SK-N-SH treated with all-trans-retinoic acid at 6 μM for 48 hours (cell line): ENCODE results near the gene OR9I1.

Experiments
- ATAC-seq: fragments of 200-7000 bp; cut with Tn5 transposase; 3 replicates; pipeline ENCODE4 v1.9.1; 2020; ENCODE audit warnings: mild to moderate bottlenecking, moderate library complexity
- ARNTL ChIP-seq: fragments of 450-650 bp; formaldehyde crosslinking; IDR thresholded peaks from 2 replicates; pipeline ENCODE4 v1.5.0; 2020; ENCODE audit warnings: low read depth, mild to moderate bottlenecking, moderate library complexity, borderline replicate concordance
- BACH2 ChIP-seq: fragments of 250-450 bp; sonication (Bioruptor Pico); IDR thresholded peaks from 2 replicates; pipeline ENCODE4 v1.9.0; 2021; ENCODE audit warnings: mild to moderate bottlenecking, borderline replicate concordance
- CREB5 ChIP-seq: fragments of 250-450 bp; sonication (Bioruptor Pico); IDR thresholded peaks from 2 replicates; pipeline ENCODE4 v1.5.1; 2020; ENCODE audit warnings: low read depth, mild to moderate bottlenecking, moderate library complexity
- CSDC2 ChIP-seq: fragments of 250-450 bp; sonication (Bioruptor Pico); IDR thresholded peaks from 2 replicates; pipeline ENCODE4 v1.5.0; 2020; ENCODE audit warnings: mild to moderate bottlenecking, moderate library complexity
- CSRNP3 ChIP-seq: fragments of 250-450 bp; sonication (Bioruptor Pico); IDR thresholded peaks from 2 replicates; pipeline ENCODE4 v1.5.1; 2021; ENCODE audit warnings: mild to moderate bottlenecking, moderate library complexity
- ESRRG ChIP-seq: fragments of 250-450 bp; sonication (Bioruptor Pico); IDR thresholded peaks from 2 replicates; pipeline ENCODE4 v1.6.1; 2021; ENCODE audit warnings: mild to moderate bottlenecking
- GLIS3 ChIP-seq: fragments of 250-450 bp; sonication (Bioruptor Pico); IDR thresholded peaks from 2 replicates; pipeline ENCODE4 v1.5.0; 2020; ENCODE audit warnings: mild to moderate bottlenecking, moderate library complexity
- ISL1 ChIP-seq: fragments of 250-450 bp; sonication (Bioruptor Pico); IDR thresholded peaks from 2 replicates; pipeline ENCODE4 v2.1.2; 2022; ENCODE audit warnings: mild to moderate bottlenecking, moderate library complexity
- OSR1 ChIP-seq: fragments of 250-450 bp; sonication (Bioruptor Pico); IDR thresholded peaks from 2 replicates; pipeline ENCODE4 v1.8.0; 2022; ENCODE audit warnings: moderate library complexity, mild to moderate bottlenecking, inconsistent platforms
- PATZ1 ChIP-seq: fragments of 250-450 bp; sonication (Bioruptor Pico); IDR thresholded peaks from 2 replicates; pipeline ENCODE4 v1.8.0; 2020; ENCODE audit warnings: mild to moderate bottlenecking, moderate library complexity, borderline replicate concordance
- PPARA ChIP-seq: fragments of 250-450 bp; sonication (Bioruptor Pico); IDR thresholded peaks from 2 replicates; pipeline ENCODE4 v1.5.0; 2020; ENCODE audit warnings: mild to moderate bottlenecking, borderline replicate concordance
- RARB ChIP-seq: fragments of 250-450 bp; sonication (Bioruptor Pico); IDR thresholded peaks from 2 replicates; pipeline ENCODE4 v1.8.0; 2021; ENCODE audit warnings: mild to moderate bottlenecking, moderate library complexity
- SNAI2 ChIP-seq: fragments of 250-450 bp; sonication (Bioruptor Pico); IDR thresholded peaks from 2 replicates; pipeline ENCODE4 v1.5.0; 2020; ENCODE audit warnings: mild to moderate bottlenecking, moderate library complexity
- TCF4 ChIP-seq: fragments of 250-450 bp; sonication (Bioruptor Pico); IDR thresholded peaks from 2 replicates; pipeline ENCODE4 v1.8.0; 2021; ENCODE audit warnings: mild to moderate bottlenecking, moderate library complexity, borderline replicate concordance
- TOX ChIP-seq: fragments of 250-450 bp; sonication (Bioruptor Pico); IDR thresholded peaks from 2 replicates; pipeline ENCODE4 v1.8.0; 2021; ENCODE audit warnings: mild to moderate bottlenecking, moderate library complexity, borderline replicate concordance
- TSHZ2 ChIP-seq: fragments of 250-450 bp; sonication (Bioruptor Pico); IDR thresholded peaks from 2 replicates; pipeline ENCODE4 v1.5.0; 2020; ENCODE audit warnings: mild to moderate bottlenecking, moderate library complexity
- ZC3H10 ChIP-seq: fragments of 250-450 bp; sonication (Bioruptor Pico); IDR thresholded peaks from 2 replicates; pipeline ENCODE4 v1.5.1; 2021; ENCODE audit warnings: mild to moderate bottlenecking, moderate library complexity
- ZFP3 ChIP-seq: fragments of 250-450 bp; sonication (Bioruptor Pico); IDR thresholded peaks from 2 replicates; pipeline ENCODE4 v1.5.0; 2020; ENCODE audit warnings: mild to moderate bottlenecking, moderate library complexity
- ZFP30 ChIP-seq: fragments of 450-650 bp; formaldehyde crosslinking; IDR thresholded peaks from 2 replicates; pipeline ENCODE4 v1.5.0; 2022; ENCODE audit warnings: mild to moderate bottlenecking, moderate library complexity
- ZNF565 ChIP-seq: fragments of 450-650 bp; formaldehyde crosslinking; conservative IDR thresholded peaks from 2 replicates; pipeline ENCODE4 v1.5.0; 2020; ENCODE audit warnings: low read depth, mild to moderate bottlenecking, moderate library complexity
- ZNF70 ChIP-seq: fragments of 450-650 bp; formaldehyde crosslinking; IDR thresholded peaks from 2 replicates; pipeline ENCODE4 v1.5.0; 2020; ENCODE audit warnings: mild to moderate bottlenecking, moderate library complexity
- ZNF8 ChIP-seq: fragments of 450-650 bp; formaldehyde crosslinking; IDR thresholded peaks from 2 replicates; pipeline ENCODE4 v1.5.0; 2020; ENCODE audit warnings: mild to moderate bottlenecking, moderate library complexity

The OR9I1 gene

GRCh38 chr11:58097437-58097836 lies 27.9 kb downstream of the OR9I1 start:
- TF ChIP-seq RARB (CRISPR knock-in tag) (no peak), BACH2 (no peak), TOX (CRISPR knock-in tag) (no peak), ZNF8 (CRISPR knock-in tag) (no peak), TSHZ2 (CRISPR knock-in tag) (no peak), GLIS3 (CRISPR knock-in tag) (no peak), CSDC2 (CRISPR knock-in tag) (no peak), PATZ1 (CRISPR knock-in tag) (no peak), ZFP30 (CRISPR knock-in tag) (no peak)
- no peak for ATAC-seq

- TF ChIP-seq ESRRG (CRISPR knock-in tag) (no peak), TCF4 (CRISPR knock-in tag) (no peak), ISL1 (CRISPR knock-in tag) (no peak), OSR1 (CRISPR knock-in tag) (no peak), TOX (CRISPR knock-in tag) (no peak), ZNF565 (CRISPR knock-in tag) (no peak), PPARA (CRISPR knock-in tag) (no peak), RARB (CRISPR knock-in tag) (no peak), ZFP3 (no peak), CSRNP3 (CRISPR knock-in tag) (no peak), CREB5 (CRISPR knock-in tag) (no peak), PATZ1 (CRISPR knock-in tag) (no peak), ZNF8 (CRISPR knock-in tag) (no peak)
- TF ChIP-seq, all 23 proteins: peak for 0
- no peak for ATAC-seq
These were observed 38.8 kb downstream of the OR9I1 start for GRCh38 chr11:58086528-58086927.

GRCh38 chr11:58075781-58076180 lies 49.5 kb downstream of the OR9I1 start:
- no peak for ATAC-seq
- TF ChIP-seq ARNTL (CRISPR knock-in tag) (no peak), OSR1 (CRISPR knock-in tag) (no peak), RARB (CRISPR knock-in tag) (no peak), ISL1 (CRISPR knock-in tag) (no peak), ZFP3 (no peak), PPARA (CRISPR knock-in tag) (no peak), SNAI2 (CRISPR knock-in tag) (no peak), TSHZ2 (CRISPR knock-in tag) (no peak), GLIS3 (CRISPR knock-in tag) (no peak), ZNF70 (CRISPR knock-in tag) (no peak), ZFP30 (CRISPR knock-in tag) (no peak), PATZ1 (CRISPR knock-in tag) (no peak), ZC3H10 (CRISPR knock-in tag) (no peak), CREB5 (CRISPR knock-in tag) (no peak)
- TF ChIP-seq, all 23 proteins: peak for 0
